Neural cell (in vitro differentiated cells): ENCODE data around the gene DMGDH. TPM values are rescaled to one million over a fixed set of nuclear protein-coding genes. Genes with fewer than 3 reads are reported as not detected.

ENCODE experiments used
- H2AFZ ChIP-seq: fragments of 200-600, 300-800 bp; sonication (generic), shearing (Covaris generic); 2 replicates; pipeline ENCODE4 v1.6.0; 2014; ENCODE audit warnings: low read depth, mild to moderate bottlenecking, antibody characterized with exemption, low read length, moderate library complexity
- H3F3A ChIP-seq: fragments of 200-600 bp; shearing (Covaris generic); 2 replicates; pipeline ENCODE4 v1.6.1; 2016; ENCODE audit warnings: mild to moderate bottlenecking, moderate library complexity, mixed read lengths, antibody characterized with exemption, low read length; ENCODE audit not compliant: insufficient read depth, poor library complexity, severe bottlenecking
- H3K27ac ChIP-seq: fragments of 200-600, 300-800 bp; sonication (generic), shearing (Covaris generic); 2 replicates; pipeline ENCODE4 v1.5.1; 2014; ENCODE audit warnings: mild to moderate bottlenecking, low read length, moderate library complexity
- H3K27me3 ChIP-seq: fragments of 300-800, 200-600 bp; sonication (generic), shearing (Covaris generic); 2 replicates; pipeline ENCODE4 v1.6.0; 2014; ENCODE audit warnings: mild to moderate bottlenecking, low read depth, low read length, moderate library complexity; ENCODE audit not compliant: insufficient read depth
- H3K36me3 ChIP-seq: fragments of 300-800, 200-600 bp; sonication (generic), shearing (Covaris generic); 2 replicates; pipeline ENCODE4 v1.5.1; 2014; ENCODE audit warnings: mild to moderate bottlenecking, antibody characterized with exemption, low read length, moderate library complexity; ENCODE audit not compliant: insufficient read depth
- H3K4me2 ChIP-seq: fragments of 300-800, 200-600 bp; sonication (generic), shearing (Covaris generic); 2 replicates; pipeline ENCODE4 v1.6.0; 2014; ENCODE audit warnings: mild to moderate bottlenecking, low read length
- H3K4me3 ChIP-seq: fragments of 300-800, 200-600 bp; sonication (generic), shearing (Covaris generic); 2 replicates; pipeline ENCODE4 v1.5.1; 2014; ENCODE audit warnings: mild to moderate bottlenecking, low read length, moderate library complexity
- H3K79me2 ChIP-seq: fragments of 200-600 bp; shearing (Covaris generic); replicated peaks from 2 replicates; pipeline ENCODE4 v1.6.0; 2014; ENCODE audit warnings: mild to moderate bottlenecking, low read length, moderate library complexity; ENCODE audit not compliant: insufficient read depth
- H3K9ac ChIP-seq: fragments of 300-800, 200-600 bp; sonication (generic), shearing (Covaris generic); 2 replicates; pipeline ENCODE4 v1.6.1; 2016; ENCODE audit warnings: mild to moderate bottlenecking, low read length, mixed read lengths
- H3K9me2 ChIP-seq: fragments of 200-600 bp; shearing (Covaris generic); 2 replicates; pipeline ENCODE4 v1.6.1; 2016; ENCODE audit warnings: mild to moderate bottlenecking, low read length, mixed read lengths; ENCODE audit not compliant: insufficient read depth
- H3K9me3 ChIP-seq: fragments of 200-600, 300-800 bp; sonication (generic), shearing (Covaris generic); 2 replicates; pipeline ENCODE4 v1.6.1; 2016; ENCODE audit warnings: mild to moderate bottlenecking, mixed run types, low read length, moderate library complexity, mixed read lengths
- H4K20me1 ChIP-seq: fragments of 200-600 bp; shearing (Covaris generic); 2 replicates; pipeline ENCODE4 v1.6.1; 2016; ENCODE audit warnings: mild to moderate bottlenecking, mixed run types; ENCODE audit not compliant: insufficient read depth
- CTCF ChIP-seq: fragments of 450-650 bp; IDR thresholded peaks from 2 replicates; pipeline ENCODE4 v1.5.1; 2014; ENCODE audit warnings: antibody characterized with exemption, mild to moderate bottlenecking, moderate library complexity; ENCODE audit not compliant: poor library complexity, severe bottlenecking
- EP300 ChIP-seq: fragments of 450-650 bp; conservative IDR thresholded peaks from 2 replicates; pipeline ENCODE4 v1.6.1; 2014; ENCODE audit warnings: antibody characterized with exemption, mild to moderate bottlenecking, moderate library complexity; ENCODE audit not compliant: poor library complexity, severe bottlenecking
- EZH2 ChIP-seq: fragments of 200-600, 300-800 bp; shearing (Covaris generic), sonication (generic); IDR thresholded peaks from 2 replicates; pipeline ENCODE4 v1.6.1; 2014; ENCODE audit warnings: antibody characterized with exemption, low read length, borderline replicate concordance, mild to moderate bottlenecking; ENCODE audit not compliant: insufficient read depth, poor library complexity, severe bottlenecking
- MXI1 ChIP-seq: fragments of 450-650 bp; conservative IDR thresholded peaks from 2 replicates; pipeline ENCODE4 v1.6.1; 2014; ENCODE audit warnings: antibody characterized with exemption, mild to moderate bottlenecking; ENCODE audit not compliant: poor library complexity, severe bottlenecking
- POLR2AphosphoS5 ChIP-seq: IDR thresholded peaks from 2 replicates; pipeline ENCODE4 v1.6.1; 2012
- RAD21 ChIP-seq: fragments of 450-650 bp; conservative IDR thresholded peaks from 2 replicates; pipeline ENCODE4 v1.6.1; 2014; ENCODE audit warnings: antibody characterized with exemption, mild to moderate bottlenecking, moderate library complexity
- REST ChIP-seq: IDR thresholded peaks from 2 replicates; pipeline ENCODE4 v1.6.1; 2012; ENCODE audit warnings: borderline replicate concordance
- SMC3 ChIP-seq: fragments of 450-650 bp; conservative IDR thresholded peaks from 2 replicates; pipeline ENCODE4 v1.6.1; 2014; ENCODE audit warnings: antibody characterized with exemption, mild to moderate bottlenecking, moderate library complexity; ENCODE audit not compliant: poor library complexity
- TAF1 ChIP-seq: IDR thresholded peaks from 2 replicates; pipeline ENCODE4 v1.6.1; 2012; ENCODE audit warnings: low read depth
- polyA plus RNA-seq: library from polyadenylated mRNA; depleted of rRNA; stranded (reverse); fragments of >200 nt; gene quantifications from 2 replicates; pipeline ENCODE4 v1.2.3, GENCODE V29; 2014

DMGDH gene
- polyA plus RNA-seq, 1 donor from 2014 or later: 0.93 TPM

- H3K36me3 ChIP-seq: no peaks in the 10 kb centered on the region
- H3K9me2 ChIP-seq: no peaks in the 10 kb centered on the region
- H4K20me1 ChIP-seq: no peaks in the 10 kb centered on the region
- peaks cover 6% of the 10 kb centered on the region for H3K79me2 ChIP-seq
- no peaks in the 10 kb centered on the region for H3K9me3 ChIP-seq
- TF ChIP-seq TAF1 (no peak), SMC3 (no peak), RAD21 (no peak), EP300 (no peak), REST (no peak), EZH2 (no peak), CTCF (no peak), MXI1 (no peak), POLR2AphosphoS5 (no peak)
- no peak overlapping the region for H3K9ac ChIP-seq
- no peak overlapping the region for H3K4me3 ChIP-seq
- no peak overlapping the region for H3K27ac ChIP-seq
- H3K4me2 ChIP-seq: no peak overlapping the region
- H3K27me3 ChIP-seq: no peaks in the 10 kb centered on the region
- no peaks in the 10 kb centered on the region for H3F3A ChIP-seq
- no peak overlapping the region for H2AFZ ChIP-seq
These were observed 89.6 kb downstream of the DMGDH start for GRCh38 chr5:78979909-78980308.

GRCh38 chr5:78979117-78979742 is 90.2 kb downstream of the DMGDH start:
- no peak overlapping the region for H3K4me3 ChIP-seq
- H3K36me3 ChIP-seq: no peaks in the 10 kb centered on the region
- no peaks in the 10 kb centered on the region for H4K20me1 ChIP-seq
- H3K9me3 ChIP-seq: no peaks in the 10 kb centered on the region
- H3K79me2 ChIP-seq: peaks cover 6% of the 10 kb centered on the region
- no peak overlapping the region for H3K27ac ChIP-seq
- no peak for TF ChIP-seq CTCF
- no peak for TF ChIP-seq EP300
- no peak for TF ChIP-seq RAD21
- TF ChIP-seq MXI1: no peak
- TF ChIP-seq POLR2AphosphoS5: no peak
- no peak for TF ChIP-seq SMC3
- no peak for TF ChIP-seq TAF1
- TF ChIP-seq REST: no peak
- TF ChIP-seq EZH2: no peak
- no peak overlapping the region for H3K9ac ChIP-seq
- no peaks in the 10 kb centered on the region for H3K9me2 ChIP-seq
- no peaks in the 10 kb centered on the region for H3K27me3 ChIP-seq
- no peak overlapping the region for H3K4me2 ChIP-seq
- no peaks in the 10 kb centered on the region for H3F3A ChIP-seq
- H2AFZ ChIP-seq: no peak overlapping the region
